SH-SY5Y (cell line): ENCODE measurements around the gene SMIM36.

Experiments
- GATA2 ChIP-seq: IDR thresholded peaks from 2 replicates; pipeline ENCODE4 v1.6.1; 2011; ENCODE audit warnings: mild to moderate bottlenecking, low read depth, low read length
- GATA3 ChIP-seq: IDR thresholded peaks from 2 replicates; pipeline ENCODE4 v1.6.1; 2011; ENCODE audit warnings: low read depth, mild to moderate bottlenecking, low read length, moderate library complexity

DNA sequence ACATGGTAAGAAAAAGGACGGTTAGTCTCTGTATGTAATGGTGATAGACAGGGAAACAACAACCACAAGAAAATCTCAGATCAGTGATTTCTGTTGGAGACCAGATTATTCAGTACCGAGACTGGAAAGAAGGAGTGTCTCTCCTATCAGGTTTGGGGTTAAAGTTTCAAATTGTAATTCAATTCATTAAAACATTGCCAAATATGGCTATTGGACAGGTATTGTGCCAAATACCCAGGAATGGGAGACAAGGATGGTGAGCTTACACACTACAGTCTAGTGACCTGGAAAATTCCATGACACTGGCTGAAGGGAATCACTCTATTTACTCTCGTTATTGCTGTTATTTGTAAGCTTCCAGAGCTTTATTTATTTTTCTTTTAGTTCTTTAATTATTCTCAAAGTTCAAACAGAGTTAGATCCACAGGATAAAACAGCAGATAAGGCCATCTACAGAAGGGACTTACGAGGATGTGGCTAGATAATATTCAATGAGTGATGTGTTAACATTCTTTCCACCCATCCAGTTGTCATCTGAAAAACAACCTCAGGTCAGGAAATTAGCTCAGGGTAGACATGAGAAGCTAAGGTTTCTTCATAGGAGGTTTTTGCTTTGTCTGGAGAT is 64.6 kb downstream of the SMIM36 start:
- TF ChIP-seq GATA2 (no peak), GATA3 (no peak)
